CD4-positive, alpha-beta memory T cell (primary cell): ENCODE data around the gene EFCC1. TPM values are rescaled to one million over a fixed set of nuclear protein-coding genes. Genes with fewer than 3 reads are reported as not detected.

Experiments
- CTCF ChIA-PET: fragments of 350-600 bp; sonication (Branson Sonifier 250); formaldehyde crosslinking; loops from one replicate; lab custom pipeline; 2021; ENCODE audit warnings: inconsistent platforms; ENCODE audit not compliant: partially characterized antibody; lab: Charles Lee
- POLR2A ChIA-PET: fragments of 350-600 bp; sonication (Branson Sonifier 250); formaldehyde crosslinking; loops from one replicate; lab custom pipeline; 2021; ENCODE audit not compliant: partially characterized antibody; lab: Charles Lee
- DNase-seq, 5 donors: peaks; one replicate each; pipeline versions ENCODE4 v3.0.0 to v3.0.0-alpha.2; 2020 to 2022; ENCODE audit warnings: mixed read lengths in 1 of 5
- H3K27ac ChIP-seq: one replicate; pipeline ENCODE4 v1.7.0; 2013; ENCODE audit warnings: low read depth, low read length
- H3K27me3 ChIP-seq: 2 replicates; pipeline ENCODE4 v1.7.0; 2013; ENCODE audit warnings: mild to moderate bottlenecking, low read length, moderate library complexity; ENCODE audit not compliant: insufficient read depth
- H3K36me3 ChIP-seq: 2 replicates; pipeline ENCODE4 v1.7.0; 2013; ENCODE audit warnings: mild to moderate bottlenecking, low read length, moderate library complexity; ENCODE audit not compliant: insufficient read depth
- H3K4me1 ChIP-seq: 2 replicates; pipeline ENCODE4 v1.7.0; 2013; ENCODE audit warnings: mild to moderate bottlenecking, low read length, moderate library complexity; ENCODE audit not compliant: insufficient read depth
- H3K4me3 ChIP-seq, 2 donors: one replicate each; pipeline ENCODE4 v1.7.0; 2013; ENCODE audit warnings: low read length in 2 of 2, mild to moderate bottlenecking in 1 of 2
- H3K9me3 ChIP-seq, 2 donors: one replicate each; pipeline ENCODE4 v1.7.0; 2013; ENCODE audit warnings: low read length in 2 of 2, control low read depth in 1 of 2; ENCODE audit not compliant: control insufficient read depth in 1 of 2
- H3K27ac Mint-ChIP-seq, 7 donors: one replicate each; pipeline ENCODE4 v1.8.0; 2020 to 2021; ENCODE audit warnings: mixed read lengths in 7 of 7, mild to moderate bottlenecking in 6 of 7, inconsistent platforms in 3 of 7, moderate library complexity in 3 of 7
- H3K27me3 Mint-ChIP-seq, 2 donors: one replicate each; pipeline ENCODE4 v1.8.0; 2020 to 2021; ENCODE audit warnings: mixed read lengths in 2 of 2
- H3K36me3 Mint-ChIP-seq, 2 donors: one replicate each; pipeline ENCODE4 v1.8.0; 2020 to 2021; ENCODE audit warnings: mixed read lengths in 2 of 2, inconsistent platforms in 1 of 2, mild to moderate bottlenecking in 1 of 2
- H3K4me1 Mint-ChIP-seq, 4 donors: one replicate each; pipeline ENCODE4 v1.8.0; 2020 to 2021; ENCODE audit warnings: mixed read lengths in 4 of 4, mild to moderate bottlenecking in 1 of 4
- H3K4me3 Mint-ChIP-seq, 8 donors: one replicate each; pipeline ENCODE4 v1.8.0; 2020 to 2021; ENCODE audit warnings: mixed read lengths in 8 of 8, mild to moderate bottlenecking in 7 of 8, moderate library complexity in 6 of 8, inconsistent platforms in 3 of 8
- H3K9me3 Mint-ChIP-seq, 8 donors: one replicate each; pipeline ENCODE4 v1.8.0; 2020 to 2021; ENCODE audit warnings: mixed read lengths in 8 of 8, mild to moderate bottlenecking in 5 of 8, inconsistent platforms in 3 of 8, moderate library complexity in 1 of 8
- intact Hi-C: fragments of 100-400 bp; cut with micrococcal nuclease; formaldehyde crosslinking; loops from one replicate; pipeline ENCODE4 v1.15.1; 2023
- polyA plus RNA-seq, 2 donors: library from polyadenylated mRNA; unstranded; fragments of 300-500 nt; fragmentation: Illumina TruSeq; gene quantifications; one replicate each; pipeline ENCODE4 v1.2.3, GENCODE V29; 2021
- total RNA-seq, 2 experiments: library from RNA; stranded (reverse); gene quantifications; one replicate each; pipeline ENCODE4 v1.2.3, GENCODE V29; 2021

EFCC1 gene
- total and polyA plus RNA-seq, 4 experiments from 2014 or later: not detected

GRCh38 chr3:128970740-128971047 is 30.4 kb upstream of the EFCC1 start:
- no peak for DNase-seq
- H3K9me3 ChIP-seq: no peaks in the 10 kb centered on the region
- peaks cover 2 to 3% of the 10 kb centered on the region in 2 donors for H3K27me3 Mint-ChIP-seq
- POLR2A ChIA-PET: interaction anchor here (0.7 to 3.0 kb wide), 11 partner anchors 23 to 346 kb away, joined by 3 to 35 read pairs (median 6); partner anchors contain the start of genes CFAP92 and COPG1
- CTCF ChIA-PET: interaction anchor here (0.9 to 7.8 kb wide), 77 partner anchors 10 to 468 kb away, joined by 3 to 253 read pairs (median 5); partner anchors contain the start of genes ACAD9, CFAP92, COPG1 and GP9
- H3K9me3 Mint-ChIP-seq: no peaks in the 10 kb centered on the region
- no peak overlapping the region for H3K4me3 Mint-ChIP-seq
- no peak overlapping the region for H3K27ac Mint-ChIP-seq
- no peak overlapping the region for H3K4me3 ChIP-seq
- no peak overlapping the region for H3K27ac ChIP-seq
- H3K36me3 ChIP-seq: no peaks in the 10 kb centered on the region
- H3K4me1 Mint-ChIP-seq: peaks cover 2 to 6% (median 3%) of the 10 kb centered on the region in 4 donors
- H3K36me3 Mint-ChIP-seq: no peaks in the 10 kb centered on the region
- no peaks in the 10 kb centered on the region for H3K4me1 ChIP-seq
- no peaks in the 10 kb centered on the region for H3K27me3 ChIP-seq
- intact Hi-C loops: loop anchor here (1.0 to 10.0 kb wide), 7 partner anchors 46 to 454 kb away; partner anchors contain the start of gene EFCAB12

GRCh38 chr3:128971421-128972100 is 29.5 kb upstream of the EFCC1 start:
- Mint-ChIP-seq H3K27me3 (peaks cover 2 to 3% of the 10 kb centered on the region in 2 donors), H3K9me3 (no peaks in the 10 kb centered on the region), H3K36me3 (no peaks in the 10 kb centered on the region), H3K27ac (no peak overlapping the region), H3K4me3 (no peak overlapping the region), H3K4me1 (peaks cover 2 to 6% (median 3%) of the 10 kb centered on the region in 4 donors)
- Histone ChIP-seq H3K4me3 (no peak overlapping the region), H3K4me1 (no peaks in the 10 kb centered on the region), H3K9me3 (no peaks in the 10 kb centered on the region), H3K36me3 (no peaks in the 10 kb centered on the region), H3K27me3 (no peaks in the 10 kb centered on the region), H3K27ac (no peak overlapping the region)
- ChIA-PET CTCF (interaction anchor here (1.0 to 7.8 kb wide), 40 partner anchors 9 to 345 kb away, joined by 3 to 253 read pairs (median 10); partner anchors contain the start of genes ACAD9, CFAP92, COPG1 and ISY1), POLR2A (interaction anchor here (1.3 to 3.0 kb wide), 7 partner anchors 23 to 345 kb away, joined by 5 to 35 read pairs (median 11); partner anchors contain the start of genes CFAP92 and COPG1)
- intact Hi-C loops: loop anchor here (2.0 to 10.0 kb wide), 3 partner anchors 55 to 453 kb away; partner anchors contain the start of gene EFCAB12
- no peak for DNase-seq

- Mint-ChIP-seq H3K36me3 (no peaks in the 10 kb centered on the region), H3K27me3 (peaks cover 2 to 4% of the 10 kb centered on the region in 2 donors), H3K27ac (peak overlapping the region in 1 of 7 donors; percentile 17), H3K9me3 (no peaks in the 10 kb centered on the region), H3K4me1 (peaks cover 2 to 6% (median 3%) of the 10 kb centered on the region in 4 donors), H3K4me3 (no peak overlapping the region)
- no peak overlapping the region for H3K4me3 ChIP-seq
- no peaks in the 10 kb centered on the region for H3K9me3 ChIP-seq
- no peak overlapping the region for H3K27ac ChIP-seq
- no peaks in the 10 kb centered on the region for H3K36me3 ChIP-seq
- POLR2A ChIA-PET: no interaction called here
- no peaks in the 10 kb centered on the region for H3K27me3 ChIP-seq
- DNase-seq: no peak
- H3K4me1 ChIP-seq: no peaks in the 10 kb centered on the region
- intact Hi-C loops: loop anchor here (10.0 kb wide), 1 partner anchor 451 kb away; the partner anchor contains the start of gene EFCAB12
- CTCF ChIA-PET: interaction anchor here (0.6 to 1.1 kb wide), 4 partner anchors 8 to 271 kb away, joined by 3 to 4 read pairs (median 3); no protein-coding TSS in a partner anchor
These were observed 27.0 kb upstream of the EFCC1 start for GRCh38 chr3:128973988-128974564.

GRCh38 chr3:128975276-128975675 is 25.8 kb upstream of the EFCC1 start:
- ChIA-PET POLR2A (no interaction called here), CTCF (interaction anchor here (0.9 kb wide), 1 partner anchor 341 kb away, joined by 3 read pairs; a partner anchor contains a TSS)
- H3K36me3 Mint-ChIP-seq: no peaks in the 10 kb centered on the region
- H3K4me1 Mint-ChIP-seq: peaks cover under 1 to 2% (median under 1%) of the 10 kb centered on the region in 4 donors
- intact Hi-C loops: loop anchor here (10.0 kb wide), 1 partner anchor 450 kb away; the partner anchor contains the start of gene EFCAB12
- DNase-seq: no peak
- H3K9me3 ChIP-seq: no peaks in the 10 kb centered on the region
- H3K27me3 Mint-ChIP-seq: peaks cover 3 to 4% of the 10 kb centered on the region in 2 donors
- no peak overlapping the region for H3K4me3 ChIP-seq
- no peak overlapping the region for H3K4me3 Mint-ChIP-seq
- no peaks in the 10 kb centered on the region for H3K27me3 ChIP-seq
- H3K27ac Mint-ChIP-seq: peak overlapping the region in 2 of 7 donors; percentile 73 to 83
- H3K36me3 ChIP-seq: no peaks in the 10 kb centered on the region
- H3K4me1 ChIP-seq: no peaks in the 10 kb centered on the region
- no peaks in the 10 kb centered on the region for H3K9me3 Mint-ChIP-seq
- H3K27ac ChIP-seq: no peak overlapping the region

GRCh38 chr3:128983293-128984069 is 17.6 kb upstream of the EFCC1 start:
- H3K4me3 Mint-ChIP-seq: no peak overlapping the region
- Histone ChIP-seq H3K36me3 (no peaks in the 10 kb centered on the region), H3K9me3 (no peaks in the 10 kb centered on the region), H3K27me3 (no peaks in the 10 kb centered on the region), H3K4me3 (no peak overlapping the region), H3K4me1 (no peaks in the 10 kb centered on the region), H3K27ac (no peak overlapping the region)
- no peak for DNase-seq
- ChIA-PET POLR2A (no interaction called here), CTCF (interaction anchor here (2.2 kb wide), 1 partner anchor 13 kb away, joined by 14 read pairs; no protein-coding TSS in a partner anchor)
- intact Hi-C loops: no loop called here
- no peaks in the 10 kb centered on the region for H3K9me3 Mint-ChIP-seq
- H3K4me1 Mint-ChIP-seq: no peaks in the 10 kb centered on the region
- H3K36me3 Mint-ChIP-seq: no peaks in the 10 kb centered on the region
- H3K27me3 Mint-ChIP-seq: peaks cover 0 to 2% of the 10 kb centered on the region in 2 donors
- H3K27ac Mint-ChIP-seq: peak overlapping the region in 1 of 7 donors; percentile 27

- H3K4me1 Mint-ChIP-seq: no peaks in the 10 kb centered on the region
- H3K36me3 Mint-ChIP-seq: no peaks in the 10 kb centered on the region
- Histone ChIP-seq H3K27me3 (no peaks in the 10 kb centered on the region), H3K4me1 (no peaks in the 10 kb centered on the region), H3K27ac (no peak overlapping the region), H3K9me3 (no peaks in the 10 kb centered on the region), H3K36me3 (no peaks in the 10 kb centered on the region), H3K4me3 (no peak overlapping the region)
- no peaks in the 10 kb centered on the region for H3K9me3 Mint-ChIP-seq
- POLR2A ChIA-PET: no interaction called here
- intact Hi-C loops: no loop called here
- peak overlapping the region in 1 of 7 donors; percentile 50 for H3K27ac Mint-ChIP-seq
- peaks cover 0 to 2% of the 10 kb centered on the region in 2 donors for H3K27me3 Mint-ChIP-seq
- no peak for DNase-seq
- CTCF ChIA-PET: interaction anchor here (1.3 kb wide), 1 partner anchor 14 kb away, joined by 4 read pairs; no protein-coding TSS in a partner anchor
- H3K4me3 Mint-ChIP-seq: no peak overlapping the region
These were observed 16.5 kb upstream of the EFCC1 start for GRCh38 chr3:128984596-128984995.
